Astrocyte of the cerebellum (primary cell): Measurements from ENCODE around the gene OXNAD1.

Source experiments
- DNase-seq: peaks from one replicate; pipeline ENCODE4 v3.0.0-alpha.2; 2011; ENCODE audit warnings: low read depth
- H3K4me3 ChIP-seq: 2 replicates; pipeline ENCODE4 v1.5.1; 2011; ENCODE audit warnings: mild to moderate bottlenecking, low read depth, low read length, moderate library complexity
- CTCF ChIP-seq: IDR thresholded peaks from 2 replicates; pipeline ENCODE4 v1.5.1; 2012; ENCODE audit warnings: low read length, low read depth, moderate library complexity, mild to moderate bottlenecking; ENCODE audit errors: missing control alignments
- in situ Hi-C: cut with HindIII; loops from 2 replicates; pipeline ENCODE4 v1.10.0; 2017; ENCODE audit warnings: low sequenced_read_pairs

OXNAD1 gene

GRCh38 chr3:16302082-16302631 is 37.1 kb downstream of the OXNAD1 start:
- no peak for TF ChIP-seq CTCF
- in situ Hi-C loops, result no loop called here
- H3K4me3 ChIP-seq, result no peak overlapping the region

GRCh38 chr3:16303037-16303575 is 38.1 kb downstream of the OXNAD1 start:
- peak; percentile 41 for DNase-seq
- no peak for TF ChIP-seq CTCF
- in situ Hi-C loops, result no loop called here
- no peak overlapping the region for H3K4me3 ChIP-seq

More at GRCh38 chr3:16302082-16302631, 37.1 kb downstream of the OXNAD1 start:
- DNase-seq, result no peak

GRCh38 chr3:16304061-16305010 is 39.3 kb downstream of the OXNAD1 start:
- no peak for DNase-seq
- in situ Hi-C loops, result no loop called here
- TF ChIP-seq CTCF, result no peak
- H3K4me3 ChIP-seq, result no peak overlapping the region

- H3K4me3 ChIP-seq, result no peak overlapping the region
- no peak for TF ChIP-seq CTCF
- in situ Hi-C loops, result no loop called here
- no peak for DNase-seq
These were observed 40.1 kb downstream of the OXNAD1 start for GRCh38 chr3:16305111-16305541.

GRCh38 chr3:16307832-16308531 is 43.0 kb downstream of the OXNAD1 start:
- H3K4me3 ChIP-seq, result no peak overlapping the region
- TF ChIP-seq CTCF, result no peak
- in situ Hi-C loops, result no loop called here
- DNase-seq, result no peak

- TF ChIP-seq CTCF, result no peak
- DNase-seq, result no peak
- in situ Hi-C loops, result no loop called here
- no peak overlapping the region for H3K4me3 ChIP-seq
These were observed 43.7 kb downstream of the OXNAD1 start for GRCh38 chr3:16308727-16309126.
